Measurements from ENCODE around the gene FGD4. TPM values are rescaled to one million over a fixed set of nuclear protein-coding genes. Genes with fewer than 3 reads are reported as not detected.

FGD4 gene
- total and polyA plus RNA-seq, 2 donors from 2014 or later, result 4.9 to 55.5 TPM

- no peak for DNase-seq
- H3K27me3 ChIP-seq (ENCODE audit: control insufficient read depth, insufficient read depth, low read length), result no peaks in the 10 kb centered on the region
- TF ChIP-seq CTCF (IDR thresholded peaks at IDR 0.05; ENCODE audit: borderline replicate concordance, extremely low read depth, insufficient read depth), result no peak
- no peaks in the 10 kb centered on the region for H3K9me3 ChIP-seq (ENCODE audit: control insufficient read depth in 2 of 3, insufficient read depth in 1 of 3, low read length in 3 of 3)
- intact Hi-C loops (cut with DNase I), result loop anchor here (10.0 kb wide), 1 partner anchor 197 kb away; no protein-coding TSS in a partner anchor
- H3K9ac ChIP-seq (ENCODE audit: low read length in 3 of 3), result no peak overlapping the region
- no peaks in the 10 kb centered on the region for H3K4me1 ChIP-seq (ENCODE audit: control insufficient read depth in 2 of 3, insufficient read depth in 2 of 3, low read depth in 1 of 3, low read length in 3 of 3)
- no peak overlapping the region for H3K4me3 ChIP-seq (ENCODE audit: low read length in 3 of 3)
- peaks cover 0 to 4% (median 0%) of the 10 kb centered on the region in 3 donors for H3K36me3 ChIP-seq (ENCODE audit: control insufficient read depth in 2 of 3, insufficient read depth in 3 of 3, low read length in 3 of 3)
- no peak overlapping the region for H3K27ac ChIP-seq (ENCODE audit: low read depth in 2 of 2, low read length in 2 of 2)
- no peak for FAIRE-seq
Observed at GRCh38 chr12:32651151-32651955, 252.0 kb downstream of the FGD4 start.

- TF ChIP-seq CTCF (IDR thresholded peaks at IDR 0.05; ENCODE audit: borderline replicate concordance, extremely low read depth, insufficient read depth), result no peak
- H3K27me3 ChIP-seq (ENCODE audit: control insufficient read depth, insufficient read depth, low read length), result no peaks in the 10 kb centered on the region
- peaks cover 0 to 3% (median 0%) of the 10 kb centered on the region in 3 donors for H3K36me3 ChIP-seq (ENCODE audit: control insufficient read depth in 2 of 3, insufficient read depth in 3 of 3, low read length in 3 of 3)
- no peaks in the 10 kb centered on the region for H3K9me3 ChIP-seq (ENCODE audit: control insufficient read depth in 2 of 3, insufficient read depth in 1 of 3, low read length in 3 of 3)
- no peak overlapping the region for H3K27ac ChIP-seq (ENCODE audit: low read depth in 2 of 2, low read length in 2 of 2)
- no peak for FAIRE-seq
- H3K4me1 ChIP-seq (ENCODE audit: control insufficient read depth in 2 of 3, insufficient read depth in 2 of 3, low read depth in 1 of 3, low read length in 3 of 3), result no peaks in the 10 kb centered on the region
- no peak overlapping the region for H3K4me3 ChIP-seq (ENCODE audit: low read length in 3 of 3)
- no peak for DNase-seq
- intact Hi-C loops (cut with DNase I), result loop anchor here (10.0 kb wide), 1 partner anchor 197 kb away; no protein-coding TSS in a partner anchor
- no peak overlapping the region for H3K9ac ChIP-seq (ENCODE audit: low read length in 3 of 3)
Observed at GRCh38 chr12:32651956-32652210, 252.5 kb downstream of the FGD4 start.

GRCh38 chr12:32659908-32660440 lies 260.6 kb downstream of the FGD4 start:
- H3K9me3 ChIP-seq (ENCODE audit: control insufficient read depth in 2 of 3, insufficient read depth in 1 of 3, low read length in 3 of 3), result no peaks in the 10 kb centered on the region
- no peaks in the 10 kb centered on the region for H3K27me3 ChIP-seq (ENCODE audit: control insufficient read depth, insufficient read depth, low read length)
- DNase-seq (no peak), FAIRE-seq (no peak)
- TF ChIP-seq CTCF (IDR thresholded peaks at IDR 0.05; ENCODE audit: borderline replicate concordance, extremely low read depth, insufficient read depth), result no peak
- intact Hi-C loops (cut with DNase I), result loop anchor here (10.0 kb wide), 2 partner anchors 205 to 295 kb away; no protein-coding TSS in a partner anchor
- H3K9ac ChIP-seq (ENCODE audit: low read length in 3 of 3), result no peak overlapping the region
- H3K27ac ChIP-seq (ENCODE audit: low read depth in 2 of 2, low read length in 2 of 2), result peak overlapping the region in 1 of 2 donors; percentile 47
- H3K4me1 ChIP-seq (ENCODE audit: control insufficient read depth in 2 of 3, insufficient read depth in 2 of 3, low read depth in 1 of 3, low read length in 3 of 3), result peaks cover 0 to 2% (median 0%) of the 10 kb centered on the region in 3 donors
- no peaks in the 10 kb centered on the region for H3K36me3 ChIP-seq (ENCODE audit: control insufficient read depth in 2 of 3, insufficient read depth in 3 of 3, low read length in 3 of 3)
- no peak overlapping the region for H3K4me3 ChIP-seq (ENCODE audit: low read length in 3 of 3)

All from kidney (tissue), 14 donors.